Fibroblast of skin of back (primary cell): ENCODE results near the gene COMMD10.

Source experiments
- DNase-seq: peaks from one replicate; pipeline ENCODE4 v3.0.0-alpha.2; 2013

The COMMD10 gene

GRCh38 chr5:116225281-116225922 is 140.6 kb downstream of the COMMD10 start:
- no peak for DNase-seq

DNA sequence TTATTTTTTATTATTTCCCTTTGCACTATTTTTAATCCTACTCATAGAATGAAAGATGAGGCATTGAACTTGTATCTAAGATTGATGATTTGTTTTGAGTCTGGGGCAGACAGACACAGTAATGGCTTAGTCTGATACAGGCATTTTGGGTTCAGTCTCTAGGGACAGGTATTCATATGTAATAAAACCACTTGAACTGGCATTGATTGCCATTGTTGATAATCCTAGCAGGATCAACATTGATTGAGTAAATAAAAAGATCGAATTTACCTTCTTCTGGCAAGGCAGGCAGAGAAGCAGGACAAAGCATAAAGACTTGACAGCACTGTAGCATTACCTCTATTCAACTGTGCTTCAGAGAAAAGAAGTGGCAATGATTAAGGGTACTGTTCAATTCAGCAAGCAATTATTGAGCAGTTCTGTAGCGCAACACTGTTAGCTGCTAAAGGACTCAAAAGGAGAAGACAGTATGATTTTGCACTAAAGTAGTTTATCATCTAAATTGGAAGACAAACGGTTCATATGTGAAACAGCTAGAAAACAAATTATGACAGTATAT is 144.4 kb downstream of the COMMD10 start:
- DNase-seq = no peak

GRCh38 chr5:116231288-116231687 is 146.5 kb downstream of the COMMD10 start:
- DNase-seq = no peak

GRCh38 chr5:116234681-116235080 is 149.9 kb downstream of the COMMD10 start:
- no peak for DNase-seq

DNA sequence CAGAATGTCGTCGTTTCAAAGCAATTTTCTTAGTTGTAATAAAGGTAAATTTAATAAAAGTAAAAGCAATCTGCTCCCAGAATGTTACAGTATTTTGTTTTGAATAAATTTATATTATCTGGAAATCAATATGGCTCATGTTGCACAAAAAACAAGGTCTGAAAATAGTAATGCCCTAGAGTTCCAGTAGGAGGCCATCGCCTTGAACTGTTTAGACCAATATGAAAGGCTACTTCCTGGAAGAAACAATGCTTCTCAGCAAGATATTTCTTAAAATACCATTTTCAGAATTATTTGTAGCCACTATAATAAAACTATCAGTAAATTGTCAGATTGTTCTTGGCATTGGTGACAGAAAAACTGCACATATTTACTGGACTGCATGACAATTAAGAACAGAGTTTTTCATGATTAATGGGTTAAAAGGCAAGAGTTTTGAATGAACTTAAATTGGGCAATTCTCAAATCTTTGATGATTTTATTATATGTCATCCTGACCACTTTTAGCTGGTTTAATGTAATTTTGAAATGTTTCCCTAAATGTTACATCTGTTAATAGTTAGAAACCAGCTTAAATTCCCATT is 153.2 kb downstream of the COMMD10 start:
- no peak for DNase-seq

GRCh38 chr5:116242343-116242742 is 157.5 kb downstream of the COMMD10 start:
- no peak for DNase-seq

DNA sequence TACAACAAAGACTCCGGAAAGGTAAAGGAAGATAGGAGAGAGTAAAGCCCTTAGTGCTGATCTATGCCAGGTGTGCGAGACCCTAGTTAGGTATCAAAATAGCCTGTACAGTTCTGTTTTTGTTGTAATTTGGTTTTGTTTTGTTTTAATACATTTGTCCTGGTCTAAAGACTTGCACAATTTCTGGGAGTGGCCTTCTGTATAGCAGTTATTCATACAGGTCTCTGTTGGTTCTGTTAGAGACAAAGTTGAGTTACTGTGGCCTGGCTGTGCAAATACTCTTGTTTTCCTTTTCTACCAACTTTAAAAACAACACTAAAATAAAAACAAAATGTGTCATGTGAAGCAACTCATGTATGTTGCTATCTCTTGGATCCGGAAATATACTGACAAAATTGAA is 163.6 kb downstream of the COMMD10 start:
- no peak for DNase-seq

DNA sequence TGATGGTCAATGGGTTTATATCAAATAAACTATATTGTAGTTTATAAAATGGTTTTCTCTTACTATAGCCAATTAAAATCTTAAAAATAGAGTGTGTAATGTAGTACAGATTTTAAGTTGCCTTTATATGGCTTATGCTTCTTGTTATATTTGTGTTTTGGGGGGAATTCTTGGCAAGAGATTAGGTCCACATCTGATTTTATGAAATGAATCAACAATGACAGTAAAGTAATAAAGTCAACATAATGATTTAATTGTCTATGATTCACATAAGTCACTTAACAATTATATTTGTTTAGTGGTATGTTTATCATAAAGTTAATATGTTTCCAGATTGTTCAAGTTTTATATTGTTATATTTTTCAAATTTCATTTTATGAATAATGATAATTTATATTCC is 164.8 kb downstream of the COMMD10 start:
- no peak for DNase-seq

DNA sequence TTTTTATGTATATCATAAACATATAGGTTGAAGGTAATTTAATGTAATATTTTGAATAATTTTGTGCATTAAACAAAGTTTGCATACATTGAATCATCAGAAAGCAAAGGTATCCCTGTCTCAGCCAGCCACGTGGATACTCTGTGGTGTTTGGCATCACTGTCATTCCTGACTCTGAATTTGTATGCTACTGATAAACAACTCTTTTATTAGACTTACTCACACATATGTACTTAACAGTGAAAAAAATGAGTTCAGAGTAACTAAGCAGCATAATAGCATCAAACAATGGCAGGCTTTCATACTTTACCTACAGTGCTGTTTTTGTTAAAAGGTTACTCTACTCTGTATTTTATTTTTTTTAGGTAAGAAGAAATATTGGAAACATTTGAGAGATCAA is 171.9 kb downstream of the COMMD10 start:
- DNase-seq = no peak

DNA sequence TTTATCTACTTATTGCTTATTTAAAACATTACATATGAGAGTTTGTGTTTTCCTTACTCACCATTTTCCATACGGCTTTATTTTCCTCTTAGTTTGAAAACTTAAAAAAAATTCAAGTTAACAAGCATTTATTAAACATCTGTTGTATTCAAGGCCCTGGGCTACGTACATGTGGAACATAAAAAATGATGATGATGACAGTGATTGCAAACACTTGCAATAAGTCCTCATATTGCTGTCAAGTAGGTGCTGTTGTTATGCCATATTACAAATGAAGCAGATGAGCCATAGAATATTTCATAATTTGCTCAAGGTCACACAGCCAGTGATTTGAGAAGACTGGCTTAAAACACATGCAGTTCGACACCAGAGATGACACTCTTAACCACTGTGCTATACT is 180.6 kb downstream of the COMMD10 start:
- DNase-seq = no peak

DNA sequence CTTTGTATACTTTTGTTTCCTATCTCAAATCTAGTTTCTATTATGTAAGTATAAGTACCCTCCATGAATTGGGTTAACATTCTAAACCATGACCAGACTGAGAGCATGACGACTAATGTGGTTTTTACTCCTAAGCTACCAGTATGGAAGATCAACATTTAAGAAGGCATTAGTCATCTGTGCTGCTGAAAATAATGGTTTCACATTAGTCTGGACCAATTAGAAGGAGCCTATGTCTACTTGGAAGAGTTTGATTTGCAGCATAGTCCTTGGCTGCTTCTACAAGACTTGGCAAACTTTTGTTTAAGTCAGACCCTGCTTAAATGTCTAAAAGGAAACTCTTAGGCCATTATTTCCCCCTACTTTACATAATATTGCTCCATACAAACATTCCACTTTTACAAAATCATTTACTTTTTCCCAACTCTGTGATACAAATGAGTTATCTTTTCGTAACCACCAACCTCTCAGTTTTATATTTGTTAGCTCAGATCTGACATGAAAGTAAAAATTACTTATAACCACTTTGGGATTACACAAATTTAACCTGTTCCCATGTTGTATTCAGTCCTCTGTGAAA is 186.7 kb downstream of the COMMD10 start:
- peak; percentile 39 for DNase-seq

- no peak for DNase-seq
Measured at GRCh38 chr5:116272281-116272941, 187.6 kb downstream of the COMMD10 start.

DNA sequence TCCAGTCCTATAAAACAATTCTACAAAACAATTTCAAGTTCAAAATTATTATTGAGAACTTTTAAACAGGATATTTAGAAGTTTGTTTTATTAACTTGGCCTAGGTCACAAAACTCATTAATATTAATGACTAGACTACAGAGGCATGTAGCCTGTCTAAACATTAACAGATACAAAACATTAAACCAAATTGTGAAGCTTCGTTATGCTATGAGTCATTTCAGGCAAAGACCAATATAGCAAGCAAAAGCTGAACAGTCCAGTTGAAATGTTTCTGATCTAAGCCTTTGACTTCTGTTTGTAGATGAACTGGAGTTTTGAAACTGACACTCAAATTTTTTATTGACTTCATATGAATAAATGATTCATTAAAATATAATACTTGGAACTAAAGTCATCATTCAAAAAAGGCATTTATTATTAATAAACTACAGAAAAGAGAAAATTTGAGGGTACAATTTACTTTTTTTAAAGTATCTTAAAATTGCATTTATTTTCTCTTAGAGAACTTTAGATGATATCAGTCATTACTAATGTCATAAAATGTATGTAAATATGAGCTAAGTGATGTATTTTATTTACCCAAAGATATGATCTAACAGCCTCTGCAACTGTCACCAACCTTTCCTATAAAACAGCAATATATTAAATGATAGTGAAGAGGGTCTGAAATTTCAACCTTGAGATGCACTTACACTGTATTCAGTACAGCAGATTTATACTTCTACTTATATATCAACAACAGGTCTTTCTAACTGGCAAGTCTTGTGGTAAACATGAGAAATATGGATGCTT is 188.8 kb downstream of the COMMD10 start:
- peak; percentile 16 for DNase-seq

DNA sequence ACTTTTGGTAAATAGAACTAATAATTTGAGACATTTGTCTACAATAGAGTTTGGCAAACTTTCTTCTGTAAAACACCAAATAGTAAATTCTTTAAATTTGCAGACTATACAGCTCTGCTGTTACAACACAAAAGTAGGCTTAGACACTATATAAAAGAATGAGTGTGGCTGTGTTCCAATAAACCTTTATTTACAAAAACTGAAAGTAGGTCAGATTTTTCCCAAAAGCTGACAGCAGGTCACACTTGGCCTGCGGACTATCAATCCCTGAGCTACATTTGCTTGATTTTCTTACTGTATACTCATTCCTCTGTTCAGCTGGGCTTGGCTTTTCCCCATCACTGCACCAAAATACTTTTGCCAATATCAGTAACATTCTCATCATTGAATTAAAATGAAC is 189.4 kb downstream of the COMMD10 start:
- no peak for DNase-seq

DNA sequence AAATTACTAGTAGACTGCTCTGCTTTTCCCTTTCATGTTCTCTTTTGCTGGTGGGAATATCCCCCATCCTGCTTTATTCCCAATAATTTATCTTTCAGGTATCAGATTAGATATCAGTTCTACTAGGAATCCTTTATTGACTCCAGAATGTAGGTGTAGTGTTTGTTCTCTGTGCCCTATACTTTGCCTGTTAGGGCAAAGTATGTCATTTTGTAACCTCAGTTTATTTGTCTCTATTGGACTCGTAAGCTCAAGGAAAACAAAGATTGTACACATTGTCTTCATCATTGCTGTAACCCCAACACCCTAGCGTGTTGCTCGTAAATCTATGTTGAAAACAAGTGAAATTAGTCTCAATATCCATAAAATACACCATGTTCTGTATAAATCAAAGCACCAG is 190.5 kb downstream of the COMMD10 start:
- no peak for DNase-seq

DNA sequence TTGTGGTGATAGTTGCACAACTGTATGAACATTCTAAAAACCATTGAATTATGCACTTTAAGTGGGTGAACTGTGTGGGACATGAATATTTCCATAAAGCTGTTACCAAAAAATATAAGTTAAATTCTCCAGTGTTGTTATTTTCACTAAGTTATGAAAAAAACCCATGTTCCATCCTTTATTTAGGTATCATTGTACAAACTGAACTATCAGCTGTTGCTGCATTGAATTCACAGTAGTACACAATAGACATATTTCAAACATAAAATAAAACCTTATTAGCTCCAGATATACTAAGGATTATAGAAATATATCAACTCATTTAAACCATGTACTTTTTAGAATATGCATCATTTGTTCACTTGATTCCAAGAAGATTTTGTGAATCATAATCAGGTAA is 192.1 kb downstream of the COMMD10 start:
- no peak for DNase-seq

GRCh38 chr5:116280149-116280803 is 195.5 kb downstream of the COMMD10 start:
- DNase-seq = no peak

DNA sequence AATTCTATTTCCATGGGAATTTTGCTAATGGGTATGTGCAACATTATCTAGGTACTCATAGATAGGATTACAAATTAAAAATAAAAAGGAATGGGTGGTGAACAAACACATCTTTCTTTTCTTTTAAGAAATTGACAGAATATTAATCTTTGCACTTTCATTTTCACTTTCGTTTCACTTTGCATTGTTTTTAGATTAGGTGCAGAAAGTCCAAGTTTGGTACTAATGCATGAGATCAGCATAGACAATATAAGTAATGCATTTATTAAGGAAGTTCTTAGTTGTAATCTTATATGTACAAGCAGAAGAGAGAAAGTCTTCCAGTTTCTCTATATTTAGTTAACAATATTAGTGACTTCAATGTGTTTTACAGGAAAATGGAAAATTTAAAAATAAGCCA is 196.5 kb downstream of the COMMD10 start:
- DNase-seq = no peak

DNA sequence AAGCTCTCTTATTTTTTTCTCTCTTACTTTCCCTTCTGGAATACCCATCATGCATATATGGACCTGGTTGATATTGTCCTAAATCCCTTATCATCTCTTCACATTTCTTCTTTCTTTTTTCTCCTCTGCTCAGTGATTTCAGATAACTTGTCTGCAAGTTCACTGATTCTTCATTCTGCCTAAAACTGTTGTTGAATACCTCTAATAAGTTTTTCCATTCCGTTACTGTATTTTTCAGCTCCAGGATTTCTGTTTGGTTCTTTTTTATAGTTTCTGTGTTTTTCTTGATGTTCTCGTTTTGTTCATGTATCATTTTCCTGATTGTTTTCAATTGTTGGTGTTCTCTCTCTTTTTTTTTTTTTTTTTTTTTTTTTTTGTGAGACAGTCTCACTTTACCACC is 203.7 kb downstream of the COMMD10 start:
- DNase-seq = no peak

- DNase-seq = no peak
Measured at GRCh38 chr5:116289276-116289675, 204.5 kb downstream of the COMMD10 start.

- DNase-seq = peak; percentile 67
Measured at GRCh38 chr5:116291271-116291670, 206.4 kb downstream of the COMMD10 start.

DNA sequence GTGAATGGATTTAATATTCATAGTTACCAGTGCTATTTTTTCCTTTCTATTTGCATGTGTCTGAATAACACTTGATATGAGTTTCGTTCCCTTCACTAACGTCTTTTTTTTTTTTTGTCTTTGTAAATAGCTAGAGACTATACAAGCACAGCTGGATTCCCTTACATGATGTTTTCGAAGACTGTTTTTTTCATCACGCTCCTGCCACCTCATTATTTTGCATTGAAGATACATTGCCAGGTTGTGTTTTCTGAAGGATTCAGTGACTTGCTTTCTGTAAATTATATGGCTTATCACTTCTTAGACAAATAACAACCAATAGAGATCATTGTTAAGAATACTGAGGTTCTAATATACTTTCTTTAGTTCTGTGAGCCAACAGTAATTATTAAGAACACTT is 207.5 kb downstream of the COMMD10 start:
- DNase-seq = no peak
